Mesenchymal stem cell (in vitro differentiated cells and primary cell): Measurements from ENCODE around the gene ASB1. TPM values are rescaled to one million over a fixed set of nuclear protein-coding genes. Genes with fewer than 3 reads are reported as not detected.

ENCODE experiments used
- DNase-seq: peaks from one replicate; pipeline ENCODE4 v3.0.0-alpha.2; 2013
- H2AFZ ChIP-seq: one replicate; pipeline ENCODE4 v1.6.1; 2013; ENCODE audit warnings: low read depth, mild to moderate bottlenecking, control low read depth, inconsistent platforms, low read length, moderate library complexity
- H2AK5ac ChIP-seq: 2 replicates; pipeline ENCODE4 v1.6.1; 2013; ENCODE audit warnings: low read length, moderate library complexity, mild to moderate bottlenecking, inconsistent platforms; ENCODE audit not compliant: severe bottlenecking
- H2BK120ac ChIP-seq: one replicate; pipeline ENCODE4 v1.6.1; 2013; ENCODE audit warnings: low read depth, mild to moderate bottlenecking, inconsistent platforms, low read length, moderate library complexity
- H2BK12ac ChIP-seq, 2 experiments: one replicate each; pipeline ENCODE4 v1.6.1; 2013; ENCODE audit warnings: inconsistent platforms in 2 of 2, low read length in 2 of 2, mild to moderate bottlenecking in 2 of 2, moderate library complexity in 2 of 2, control low read depth in 1 of 2
- H2BK15ac ChIP-seq: one replicate; pipeline ENCODE4 v1.6.1; 2013; ENCODE audit warnings: mild to moderate bottlenecking, low read depth, inconsistent platforms; ENCODE audit not compliant: poor library complexity, severe bottlenecking
- H2BK5ac ChIP-seq: 2 replicates; pipeline ENCODE4 v1.6.1; 2013; ENCODE audit warnings: low read depth, mild to moderate bottlenecking, low read length, control low read depth, inconsistent platforms; ENCODE audit not compliant: poor library complexity, severe bottlenecking
- H3K14ac ChIP-seq, 2 experiments: one replicate each; pipeline ENCODE4 v1.6.1; 2013; ENCODE audit warnings: inconsistent platforms in 2 of 2, low read length in 2 of 2, control low read depth in 1 of 2, mild to moderate bottlenecking in 1 of 2, moderate library complexity in 1 of 2
- H3K18ac ChIP-seq, 2 experiments: one replicate each; pipeline ENCODE4 v1.6.1; 2013; ENCODE audit warnings: inconsistent platforms in 2 of 2, low read length in 2 of 2, control low read depth in 1 of 2, low read depth in 1 of 2, mild to moderate bottlenecking in 1 of 2
- H3K23ac ChIP-seq, 2 experiments: one replicate each; pipeline ENCODE4 v1.6.1; 2013; ENCODE audit warnings: inconsistent platforms in 2 of 2, low read length in 2 of 2, mild to moderate bottlenecking in 2 of 2, moderate library complexity in 2 of 2, control low read depth in 1 of 2
- H3K27ac ChIP-seq: 2 replicates; pipeline ENCODE4 v1.5.1; 2013; ENCODE audit warnings: mild to moderate bottlenecking, moderate library complexity, low read length, control low read depth, inconsistent platforms; ENCODE audit not compliant: poor library complexity, severe bottlenecking
- H3K27me3 ChIP-seq, 2 experiments: 2 replicates each; pipeline versions ENCODE4 v1.6.1 to v1.7.0; 2013; ENCODE audit warnings: low read length in 2 of 2, mild to moderate bottlenecking in 2 of 2, moderate library complexity in 2 of 2, control low read depth in 1 of 2, inconsistent platforms in 1 of 2; ENCODE audit not compliant: control insufficient read depth in 1 of 2, insufficient read depth in 1 of 2
- H3K36me3 ChIP-seq, 2 experiments: 2 replicates each; pipeline versions ENCODE4 v1.6.1 to v1.7.0; 2013; ENCODE audit warnings: low read length in 2 of 2, control low read depth in 1 of 2, inconsistent platforms in 1 of 2, low read depth in 1 of 2, mild to moderate bottlenecking in 1 of 2; ENCODE audit not compliant: insufficient read depth in 2 of 2, control insufficient read depth in 1 of 2
- H3K4ac ChIP-seq, 2 experiments: one replicate each; pipeline ENCODE4 v1.6.1; 2013; ENCODE audit warnings: inconsistent platforms in 2 of 2, low read length in 2 of 2, mild to moderate bottlenecking in 2 of 2, moderate library complexity in 2 of 2, control low read depth in 1 of 2, low read depth in 1 of 2
- H3K4me1 ChIP-seq: 2 replicates; pipeline ENCODE4 v1.6.1; 2013; ENCODE audit warnings: low read depth, low read length, control low read depth; ENCODE audit not compliant: control insufficient read depth, insufficient read depth
- H3K4me2 ChIP-seq: 2 replicates; pipeline ENCODE4 v1.6.1; 2013; ENCODE audit warnings: low read length, mild to moderate bottlenecking, inconsistent platforms; ENCODE audit not compliant: poor library complexity, severe bottlenecking
- H3K4me3 ChIP-seq, 2 experiments: 2 replicates each; pipeline versions ENCODE4 v1.5.1 to v1.7.0; 2013; ENCODE audit warnings: low read length in 2 of 2, mild to moderate bottlenecking in 2 of 2, control low read depth in 1 of 2, low read depth in 1 of 2; ENCODE audit not compliant: insufficient read depth in 1 of 2
- H3K79me1 ChIP-seq: replicated peaks from 2 replicates; pipeline ENCODE4 v1.6.1; 2013; ENCODE audit warnings: mild to moderate bottlenecking, control low read depth, low read length, inconsistent platforms; ENCODE audit not compliant: poor library complexity, severe bottlenecking
- H3K9ac ChIP-seq: 2 replicates; pipeline ENCODE4 v1.7.0; 2013; ENCODE audit warnings: mild to moderate bottlenecking, low read length, moderate library complexity
- H3K9me3 ChIP-seq: 2 replicates; pipeline ENCODE4 v1.7.0; 2013; ENCODE audit warnings: mild to moderate bottlenecking, low read length; ENCODE audit not compliant: control insufficient read depth
- H4K8ac ChIP-seq: one replicate; pipeline ENCODE4 v1.6.1; 2013; ENCODE audit warnings: inconsistent platforms, mild to moderate bottlenecking, low read length, moderate library complexity
- H4K91ac ChIP-seq: one replicate; pipeline ENCODE4 v1.6.1; 2013; ENCODE audit warnings: mild to moderate bottlenecking, low read length, inconsistent platforms
- WGBS: methylation state at CpG from one replicate; pipeline ENCODE4 v1.1.7; 2013; ENCODE audit warnings: mixed read lengths; 5-methylcytosine and 5-hydroxymethylcytosine counted together
- small RNA-seq: library from polyadenylated mRNA; stranded (forward); fragments of <200 nt; extraction: miRNeasy Mini kit (QIAGEN cat#:217004); gene quantifications from one replicate; pipeline ENCODE3, GENCODE V24; 2013; ENCODE audit warnings: low read depth

ASB1 gene

GRCh38 chr2:238498691-238499295, 72.1 kb downstream of the ASB1 start:
- H3K4me3 ChIP-seq, result no peak overlapping the region

GRCh38 chr2:238499731-238500580, 73.2 kb downstream of the ASB1 start:
- WGBS, result 91% methylated on average over 20 of the region's 21 CpGs
- H4K8ac ChIP-seq, result no peak overlapping the region
- H3K36me3 ChIP-seq, result no peaks in the 10 kb centered on the region
- H2BK120ac ChIP-seq, result no peak overlapping the region
- H2AK5ac ChIP-seq, result no peak overlapping the region
- H3K4me1 ChIP-seq, result peaks cover 12% of the 10 kb centered on the region
- no peak overlapping the region for H3K4me3 ChIP-seq
- H3K27ac ChIP-seq, result no peak overlapping the region
- no peak overlapping the region for H3K18ac ChIP-seq
- no peak overlapping the region for H4K91ac ChIP-seq
- H3K9me3 ChIP-seq, result no peaks in the 10 kb centered on the region
- H2BK12ac ChIP-seq, result no peak overlapping the region
- no peak overlapping the region for H3K9ac ChIP-seq
- H3K14ac ChIP-seq, result no peak overlapping the region
- H3K4me2 ChIP-seq, result no peak overlapping the region
- no peaks in the 10 kb centered on the region for H3K27me3 ChIP-seq
- H2AFZ ChIP-seq, result no peak overlapping the region
- no peak overlapping the region for H2BK15ac ChIP-seq
- H2BK5ac ChIP-seq, result no peak overlapping the region
- H3K79me1 ChIP-seq, result no peaks in the 10 kb centered on the region
- H3K23ac ChIP-seq, result no peak overlapping the region
- H3K4ac ChIP-seq, result no peak overlapping the region
- DNase-seq, result no peak

More at GRCh38 chr2:238498691-238499295, 72.1 kb downstream of the ASB1 start:
- Histone ChIP-seq H3K18ac (no peak overlapping the region), H2BK5ac (no peak overlapping the region), H2BK15ac (no peak overlapping the region), H3K23ac (no peak overlapping the region), H3K27ac (no peak overlapping the region), H2AK5ac (no peak overlapping the region), H3K79me1 (no peaks in the 10 kb centered on the region), H3K27me3 (no peaks in the 10 kb centered on the region), H2BK120ac (no peak overlapping the region), H3K14ac (no peak overlapping the region), H2BK12ac (no peak overlapping the region), H3K36me3 (no peaks in the 10 kb centered on the region), H3K4me2 (no peak overlapping the region), H4K8ac (no peak overlapping the region), H2AFZ (no peak overlapping the region), H3K9me3 (no peaks in the 10 kb centered on the region), H3K9ac (no peak overlapping the region), H3K4ac (no peak overlapping the region), H3K4me1 (peaks cover 14% of the 10 kb centered on the region), H4K91ac (no peak overlapping the region)
- no peak for DNase-seq
- 89% methylated on average over 15 of the region's 17 CpGs for WGBS

GRCh38 chr2:238501311-238501710, 74.6 kb downstream of the ASB1 start:
- Histone ChIP-seq H3K9me3 (no peaks in the 10 kb centered on the region), H3K27me3 (no peaks in the 10 kb centered on the region), H2BK5ac (no peak overlapping the region), H3K18ac (no peak overlapping the region), H2BK12ac (no peak overlapping the region), H4K8ac (no peak overlapping the region), H3K27ac (no peak overlapping the region), H2BK15ac (no peak overlapping the region), H2AK5ac (no peak overlapping the region), H3K23ac (no peak overlapping the region), H3K9ac (no peak overlapping the region), H3K4me2 (no peak overlapping the region), H3K14ac (no peak overlapping the region), H2BK120ac (no peak overlapping the region), H3K4ac (no peak overlapping the region), H4K91ac (no peak overlapping the region), H3K4me3 (no peak overlapping the region), H2AFZ (no peak overlapping the region), H3K36me3 (no peaks in the 10 kb centered on the region), H3K79me1 (no peaks in the 10 kb centered on the region), H3K4me1 (peaks cover 12% of the 10 kb centered on the region)
- WGBS, result 76% methylated on average over 5 of the region's 5 CpGs
- DNase-seq, result no peak

Small RNA genes within 50 kb of the gene (small RNA-seq; reads per million reads assigned to genes)
- not detected for gene RNU6-234P
